Esophagus squamous epithelium (tissue), 5 donors: ENCODE data around the gene OGA. TPM values are rescaled to one million over a fixed set of nuclear protein-coding genes. Genes with fewer than 3 reads are reported as not detected.

ENCODE experiments used
- DNase-seq: peaks from one replicate; lab custom pipeline; 2025; lab: John Stamatoyannopoulos, UW
- H3K27ac ChIP-seq, 4 donors: fragments of 200-600 bp; sonication (generic); one replicate each; pipeline ENCODE4 v1.5.1; 2016 to 2019; ENCODE audit warnings: mild to moderate bottlenecking in 1 of 4
- H3K27me3 ChIP-seq, 4 donors: fragments of 200-600 bp; sonication (generic); 1 replicate in 3 of 4; 2 replicates in 1 of 4; pipeline versions ENCODE4 v1.5.1 to v1.6.0; 2017 to 2021; ENCODE audit warnings: antibody characterized with exemption in 1 of 4
- H3K36me3 ChIP-seq, 3 donors: fragments of 200-600 bp; sonication (generic); one replicate each; pipeline ENCODE4 v1.5.1; 2016 to 2019
- H3K4me1 ChIP-seq, 3 donors: fragments of 200-600 bp; sonication (generic); one replicate each; pipeline ENCODE4 v1.5.1; 2017 to 2019
- H3K4me3 ChIP-seq, 4 donors: fragments of 200-600 bp; sonication (generic); 1 replicate in 3 of 4; 2 replicates in 1 of 4; pipeline ENCODE4 v1.5.1; 2016 to 2019; ENCODE audit warnings: mild to moderate bottlenecking in 2 of 4, moderate library complexity in 1 of 4
- H3K9me3 ChIP-seq, 3 donors: fragments of 200-600 bp; sonication (generic); one replicate each; pipeline ENCODE4 v1.5.1; 2016 to 2019
- POLR2A ChIP-seq, 4 donors: fragments of 450-650 bp; IDR thresholded peaks; one replicate each; pipeline ENCODE4 v1.6.1; 2017; ENCODE audit warnings: antibody characterized with exemption in 4 of 4, mild to moderate bottlenecking in 4 of 4, moderate library complexity in 3 of 4
- WGBS, 2 donors: methylation state at CpG; one replicate each; pipeline ENCODE4 v1.1.5; 2018; 5-methylcytosine and 5-hydroxymethylcytosine counted together
- intact Hi-C: fragments of 100-400 bp; cut with DNase I; formaldehyde crosslinking; loops from one replicate; pipeline ENCODE4 v1.15.0; 2022
- total RNA-seq, 4 donors: library from RNA; depleted of rRNA; stranded (reverse); fragments of >200 nt; gene quantifications; one replicate each; pipeline ENCODE4 v1.1.0, GENCODE V29; 2016
- TF ChIP-seq, protein P1 (sequence below), 6 experiments: fragments of 450-650 bp in 4 of 6; fragments of 200-600 bp in 2 of 6; sonication (generic) in 2 of 6; IDR thresholded peaks; one replicate each; pipeline ENCODE4 v1.5.1; 2016 to 2019; ENCODE audit warnings: antibody characterized with exemption in 6 of 6, mild to moderate bottlenecking in 4 of 6, moderate library complexity in 4 of 6
- donor health status: DM: yes; HTN: yes; CAD: no.

The OGA gene
- total RNA-seq, 4 donors from 2014 or later, result 44.2 to 121 (median 60.7) TPM

DNA sequence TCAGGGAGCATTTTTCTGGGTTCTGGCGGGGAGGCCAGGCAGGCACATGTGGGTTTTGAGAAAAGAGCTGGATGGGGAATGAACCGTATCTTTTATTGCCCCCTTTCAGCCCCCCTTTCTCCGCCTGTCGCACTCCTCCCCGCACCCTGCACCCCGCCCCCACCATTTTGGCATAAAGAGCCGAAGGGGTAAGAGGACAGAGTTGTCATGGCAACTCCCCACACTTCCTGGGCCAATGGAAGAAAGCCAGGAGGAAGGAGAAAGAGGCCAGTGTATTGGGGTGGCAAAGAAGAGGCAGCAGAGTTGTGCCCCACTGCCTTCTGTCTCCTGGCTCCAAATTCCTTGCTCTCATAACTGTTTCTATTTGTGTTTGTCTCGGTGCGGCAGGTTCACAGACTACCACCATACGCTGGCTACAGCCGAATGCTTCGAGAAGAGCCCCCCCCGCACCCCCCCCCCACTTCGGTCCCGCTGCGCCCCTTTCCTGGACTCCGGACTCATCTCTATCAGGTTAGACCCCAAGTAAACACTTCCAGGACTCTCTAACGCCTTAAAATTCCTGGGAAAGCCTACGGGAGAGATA, 21.9 kb upstream of the OGA start:
- Histone ChIP-seq H3K27ac (no peak overlapping the region), H3K36me3 (peaks cover 0 to 2% (median 0%) of the 10 kb centered on the region in 3 donors), H3K4me1 (peaks cover 23 to 51% (median 30%) of the 10 kb centered on the region in 3 donors), H3K27me3 (no peaks in the 10 kb centered on the region), H3K4me3 (peak overlapping the region; percentile 19 to 60 (median 38)), H3K9me3 (no peaks in the 10 kb centered on the region)
- intact Hi-C loops, result loop anchor here (10.0 kb wide), 1 partner anchor 175 kb away; no protein-coding TSS in a partner anchor
- 2% methylated on average over 9 to 14 of the region's 19 CpGs for WGBS, 2 donors
- TF ChIP-seq, protein P1, sequence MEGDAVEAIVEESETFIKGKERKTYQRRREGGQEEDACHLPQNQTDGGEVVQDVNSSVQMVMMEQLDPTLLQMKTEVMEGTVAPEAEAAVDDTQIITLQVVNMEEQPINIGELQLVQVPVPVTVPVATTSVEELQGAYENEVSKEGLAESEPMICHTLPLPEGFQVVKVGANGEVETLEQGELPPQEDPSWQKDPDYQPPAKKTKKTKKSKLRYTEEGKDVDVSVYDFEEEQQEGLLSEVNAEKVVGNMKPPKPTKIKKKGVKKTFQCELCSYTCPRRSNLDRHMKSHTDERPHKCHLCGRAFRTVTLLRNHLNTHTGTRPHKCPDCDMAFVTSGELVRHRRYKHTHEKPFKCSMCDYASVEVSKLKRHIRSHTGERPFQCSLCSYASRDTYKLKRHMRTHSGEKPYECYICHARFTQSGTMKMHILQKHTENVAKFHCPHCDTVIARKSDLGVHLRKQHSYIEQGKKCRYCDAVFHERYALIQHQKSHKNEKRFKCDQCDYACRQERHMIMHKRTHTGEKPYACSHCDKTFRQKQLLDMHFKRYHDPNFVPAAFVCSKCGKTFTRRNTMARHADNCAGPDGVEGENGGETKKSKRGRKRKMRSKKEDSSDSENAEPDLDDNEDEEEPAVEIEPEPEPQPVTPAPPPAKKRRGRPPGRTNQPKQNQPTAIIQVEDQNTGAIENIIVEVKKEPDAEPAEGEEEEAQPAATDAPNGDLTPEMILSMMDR (IDR thresholded peaks at IDR 0.05), result no peak
- DNase-seq, result no peak

DNA sequence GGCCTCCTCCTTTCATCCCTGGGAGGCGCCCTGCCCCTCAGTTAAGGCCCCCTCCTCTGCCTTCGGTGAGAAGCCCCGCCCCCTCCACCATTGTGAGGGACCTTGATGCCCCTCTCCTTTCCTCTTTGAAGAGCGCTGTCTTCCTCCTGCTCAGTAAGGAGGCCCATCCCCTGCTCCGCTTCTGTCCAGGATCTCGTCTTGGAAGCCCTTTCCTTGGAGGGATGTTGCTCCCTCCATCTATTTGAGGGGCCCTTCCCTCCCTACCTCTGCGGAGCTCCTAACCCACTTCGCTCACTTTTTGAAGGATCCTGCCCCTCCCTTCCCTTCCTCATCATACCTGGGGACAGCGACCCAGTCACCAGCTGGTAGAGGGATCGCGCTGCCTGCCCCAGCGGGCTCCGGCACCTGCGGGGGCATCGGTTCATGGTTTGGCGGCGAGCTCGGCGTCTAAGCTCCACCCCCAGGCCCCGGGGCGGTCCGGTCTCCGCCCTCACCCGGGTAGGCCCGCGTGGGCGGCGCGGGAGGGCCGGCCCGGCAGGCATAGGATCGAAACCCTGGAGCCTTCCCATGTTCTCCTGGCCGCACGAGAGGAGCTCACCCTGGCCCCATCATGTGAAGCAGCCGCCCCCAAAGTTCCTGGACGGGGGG, 21.3 kb upstream of the OGA start:
- Histone ChIP-seq H3K36me3 (no peaks in the 10 kb centered on the region), H3K27ac (no peak overlapping the region), H3K4me3 (peak overlapping the region; percentile 19 to 60 (median 38)), H3K27me3 (no peaks in the 10 kb centered on the region), H3K4me1 (peaks cover 23 to 56% (median 30%) of the 10 kb centered on the region in 3 donors), H3K9me3 (no peaks in the 10 kb centered on the region)
- TF ChIP-seq, protein P1 (IDR thresholded peaks at IDR 0.05), result no peak
- TF ChIP-seq POLR2A (IDR thresholded peaks at IDR 0.05), result no peak
- intact Hi-C loops, result loop anchor here (10.0 kb wide), 1 partner anchor 175 kb away; no protein-coding TSS in a partner anchor
- 30 to 71% methylated on average over 5 to 14 of the region's 36 CpGs for WGBS, 2 donors
- DNase-seq, result no peak

DNA sequence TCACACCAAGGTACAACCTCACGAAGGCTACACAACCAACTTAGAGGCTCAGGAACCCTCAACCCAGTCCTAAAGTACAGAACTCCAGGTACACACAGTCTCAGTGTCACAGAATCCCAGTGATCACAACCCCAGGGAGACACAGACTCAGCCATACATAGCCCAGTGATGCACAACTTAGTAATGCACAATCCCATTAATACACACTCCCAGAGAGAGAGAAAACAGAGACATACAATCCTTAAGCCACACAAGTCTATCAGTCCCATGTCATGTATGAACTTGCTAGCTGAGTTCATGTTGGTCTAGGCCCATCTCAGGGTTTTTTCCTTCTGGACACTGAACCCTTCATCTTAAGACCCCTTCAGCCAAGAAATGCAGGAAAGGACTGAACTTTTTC, 20.8 kb upstream of the OGA start:
- no peak overlapping the region for H3K4me3 ChIP-seq
- H3K4me1 ChIP-seq, result peaks cover 23 to 58% (median 25%) of the 10 kb centered on the region in 3 donors
- no peak for DNase-seq
- 85% methylated on average over 1 of the region's 1 CpG; no CpG with 5 or more reads in 1 of the 2 donors for WGBS, 2 donors
- H3K9me3 ChIP-seq, result no peaks in the 10 kb centered on the region
- H3K27me3 ChIP-seq, result no peaks in the 10 kb centered on the region
- H3K27ac ChIP-seq, result no peak overlapping the region
- no peaks in the 10 kb centered on the region for H3K36me3 ChIP-seq
- intact Hi-C loops, result no loop called here
- TF ChIP-seq, protein P1 (IDR thresholded peaks at IDR 0.05), result no peak
- no peak for TF ChIP-seq POLR2A (IDR thresholded peaks at IDR 0.05)

DNA sequence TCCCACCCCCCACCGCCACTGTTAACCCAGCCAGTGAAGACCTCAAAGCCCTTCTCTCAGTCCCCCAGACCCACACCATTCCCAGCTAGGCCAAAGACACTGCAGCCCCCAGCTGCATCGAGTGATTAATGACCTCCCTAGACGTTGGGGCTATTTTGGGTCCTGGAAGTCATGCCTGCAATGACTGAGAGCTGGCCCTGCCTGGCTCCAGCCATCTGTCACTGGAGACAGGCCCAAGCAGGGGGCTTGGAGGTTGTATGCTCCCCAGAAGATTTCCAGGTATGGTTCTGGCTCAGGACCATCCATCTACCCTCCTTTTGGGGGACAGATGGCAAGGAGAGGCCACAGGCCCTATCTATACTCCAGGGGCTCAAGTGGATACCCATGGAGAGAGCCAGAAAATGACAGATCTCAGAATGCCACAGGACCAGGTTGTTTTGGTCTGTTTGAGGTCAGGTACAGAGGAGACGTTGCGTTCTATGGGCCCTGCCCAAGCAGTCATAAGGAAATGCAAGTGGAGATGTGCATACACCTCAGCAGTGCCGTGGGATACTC, 20.2 kb upstream of the OGA start:
- intact Hi-C loops, result no loop called here
- no peak for DNase-seq

More for the DNA sequence above, 20.2 kb upstream of the OGA start:
- WGBS, 2 donors, result 89 to 95% methylated on average over 4 of the region's 6 CpGs
- Histone ChIP-seq H3K4me1 (peaks cover 20 to 54% (median 23%) of the 10 kb centered on the region in 3 donors), H3K27ac (no peak overlapping the region), H3K9me3 (no peaks in the 10 kb centered on the region), H3K36me3 (no peaks in the 10 kb centered on the region), H3K27me3 (no peaks in the 10 kb centered on the region), H3K4me3 (no peak overlapping the region)
- TF ChIP-seq, protein P1 (IDR thresholded peaks at IDR 0.05), result no peak
- TF ChIP-seq POLR2A (IDR thresholded peaks at IDR 0.05), result no peak
